Measurements from ENCODE around the gene MCMBP.

DNA sequence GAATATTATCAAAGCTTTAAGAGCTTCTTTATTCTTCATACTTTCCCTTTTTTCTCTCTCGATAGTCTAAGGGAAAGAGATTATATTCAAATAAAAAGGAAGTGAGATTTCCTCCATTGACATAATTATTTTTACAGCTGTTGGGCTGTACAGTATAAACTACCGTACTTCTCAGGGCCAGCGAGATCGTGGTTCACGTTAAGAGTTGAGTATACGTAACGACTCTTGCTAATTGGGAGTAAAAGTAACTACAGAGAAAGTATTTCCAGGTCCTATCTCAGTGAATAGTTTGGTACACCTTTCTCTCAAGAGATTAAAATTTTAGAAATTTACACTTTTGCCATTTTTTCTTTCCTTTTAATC, 89.0 kb downstream of the MCMBP start:
- TF ChIP-seq, protein P1, sequence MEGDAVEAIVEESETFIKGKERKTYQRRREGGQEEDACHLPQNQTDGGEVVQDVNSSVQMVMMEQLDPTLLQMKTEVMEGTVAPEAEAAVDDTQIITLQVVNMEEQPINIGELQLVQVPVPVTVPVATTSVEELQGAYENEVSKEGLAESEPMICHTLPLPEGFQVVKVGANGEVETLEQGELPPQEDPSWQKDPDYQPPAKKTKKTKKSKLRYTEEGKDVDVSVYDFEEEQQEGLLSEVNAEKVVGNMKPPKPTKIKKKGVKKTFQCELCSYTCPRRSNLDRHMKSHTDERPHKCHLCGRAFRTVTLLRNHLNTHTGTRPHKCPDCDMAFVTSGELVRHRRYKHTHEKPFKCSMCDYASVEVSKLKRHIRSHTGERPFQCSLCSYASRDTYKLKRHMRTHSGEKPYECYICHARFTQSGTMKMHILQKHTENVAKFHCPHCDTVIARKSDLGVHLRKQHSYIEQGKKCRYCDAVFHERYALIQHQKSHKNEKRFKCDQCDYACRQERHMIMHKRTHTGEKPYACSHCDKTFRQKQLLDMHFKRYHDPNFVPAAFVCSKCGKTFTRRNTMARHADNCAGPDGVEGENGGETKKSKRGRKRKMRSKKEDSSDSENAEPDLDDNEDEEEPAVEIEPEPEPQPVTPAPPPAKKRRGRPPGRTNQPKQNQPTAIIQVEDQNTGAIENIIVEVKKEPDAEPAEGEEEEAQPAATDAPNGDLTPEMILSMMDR (conservative IDR thresholded peaks at IDR 0.05; ENCODE audit: low read length) = no peak
- no peak for TF ChIP-seq EZH2phosphoT487 (IDR thresholded peaks at IDR 0.05; ENCODE audit: borderline replicate concordance, low read depth, low read length)
